GM23248 (cell line): Measurements from ENCODE around the gene SULT2A1. TPM values are rescaled to one million over a fixed set of nuclear protein-coding genes. Genes with fewer than 3 reads are reported as not detected.

Experiments used
- DNase-seq: peaks from one replicate; pipeline ENCODE4 v3.0.0-alpha.2; 2015
- H2AFZ ChIP-seq: fragments of 200-600 bp; sonication (generic); 2 replicates; pipeline ENCODE4 v1.6.1; 2016; ENCODE audit warnings: antibody characterized with exemption
- H3F3A ChIP-seq: fragments of 200-600 bp; sonication (generic); 2 replicates; pipeline ENCODE4 v1.6.1; 2016; ENCODE audit warnings: mild to moderate bottlenecking, antibody characterized with exemption, mixed run types; ENCODE audit not compliant: insufficient read depth
- H3K27ac ChIP-seq: fragments of 200-600 bp; sonication (generic); 2 replicates; pipeline ENCODE4 v1.5.1; 2016; ENCODE audit warnings: mild to moderate bottlenecking
- H3K27me3 ChIP-seq: fragments of 200-600 bp; sonication (generic); replicated peaks from 2 replicates; pipeline ENCODE4 v1.6.1; 2016; ENCODE audit warnings: mild to moderate bottlenecking; ENCODE audit not compliant: insufficient read depth
- H3K36me3 ChIP-seq: fragments of 200-600 bp; sonication (generic); 2 replicates; pipeline ENCODE4 v1.6.1; 2016; ENCODE audit warnings: low read depth, mild to moderate bottlenecking
- H3K4me1 ChIP-seq: fragments of 200-600 bp; sonication (generic); 2 replicates; pipeline ENCODE4 v1.6.1; 2016; ENCODE audit warnings: mild to moderate bottlenecking; ENCODE audit not compliant: insufficient read depth
- H3K4me2 ChIP-seq: fragments of 200-600 bp; sonication (generic); one replicate; pipeline ENCODE4 v1.6.1; 2016; ENCODE audit warnings: mild to moderate bottlenecking; ENCODE audit not compliant: unreplicated experiment
- H3K4me3 ChIP-seq: fragments of 200-600 bp; sonication (generic); 2 replicates; pipeline ENCODE4 v1.5.1; 2016; ENCODE audit warnings: mild to moderate bottlenecking
- H3K79me2 ChIP-seq: fragments of 200-600 bp; sonication (generic); 2 replicates; pipeline ENCODE4 v1.6.1; 2016; ENCODE audit warnings: mild to moderate bottlenecking; ENCODE audit not compliant: insufficient read depth
- H3K9ac ChIP-seq: fragments of 200-600 bp; sonication (generic); 2 replicates; pipeline ENCODE4 v1.6.1; 2016; ENCODE audit warnings: mild to moderate bottlenecking
- H3K9me2 ChIP-seq: fragments of 200-600 bp; sonication (generic); 2 replicates; pipeline ENCODE4 v1.6.1; 2016; ENCODE audit warnings: mixed run types, mild to moderate bottlenecking, moderate library complexity; ENCODE audit not compliant: insufficient read depth
- H3K9me3 ChIP-seq: fragments of 200-600 bp; sonication (generic); one replicate; pipeline ENCODE4 v1.6.1; 2017; ENCODE audit warnings: low read depth
- H4K20me1 ChIP-seq: fragments of 200-600 bp; sonication (generic); 2 replicates; pipeline ENCODE4 v1.6.0; 2016; ENCODE audit not compliant: insufficient read depth
- EZH2 ChIP-seq: fragments of 200-600 bp; sonication (generic); IDR thresholded peaks from 2 replicates; pipeline ENCODE4 v1.6.1; 2018; ENCODE audit warnings: antibody characterized with exemption, mild to moderate bottlenecking; ENCODE audit not compliant: insufficient read depth, poor library complexity, severe bottlenecking
- EZH2phosphoT487 ChIP-seq: fragments of 200-600 bp; sonication (generic); IDR thresholded peaks from 2 replicates; pipeline ENCODE4 v1.6.1; 2018; ENCODE audit warnings: antibody characterized with exemption, moderate library complexity, mild to moderate bottlenecking, low read depth; ENCODE audit not compliant: insufficient read depth
- WGBS, 2 experiments: methylation state at CpG; one replicate each; pipeline ENCODE4 v1.1.6; 2015 to 2017; ENCODE audit warnings: low lambda C conversion rate in 2 of 2, low coverage in 1 of 2; ENCODE audit errors: missing lambda C conversion rate in 2 of 2; 5-methylcytosine and 5-hydroxymethylcytosine counted together
- in situ Hi-C: fragments of 300-500 bp; cut with MboI; formaldehyde crosslinking; loops from 2 replicates; pipeline ENCODE4 v1.15.0; 2020
- polyA plus RNA-seq: library from polyadenylated mRNA; unstranded; fragments of >200 nt; fragmentation: Nextera tagmentation; extraction: Ambion mirVana; gene quantifications from 2 replicates; pipeline ENCODE4 v1.2.1, GENCODE V29; 2016
- total RNA-seq: library from RNA; depleted of rRNA; stranded (reverse); fragments of >200 nt; shearing (Covaris generic); gene quantifications from 2 replicates; pipeline ENCODE4 v1.2.3, GENCODE V29; 2014

The SULT2A1 gene
- total and polyA plus RNA-seq, 2 experiments from 2014 or later = not detected

- no peaks in the 10 kb centered on the region for H3K9me2 ChIP-seq
- no peak overlapping the region for H3K4me2 ChIP-seq
- WGBS, 2 experiments = 45 to 46% methylated on average over 4 of the region's 4 CpGs
- DNase-seq = no peak
- no peaks in the 10 kb centered on the region for H3K36me3 ChIP-seq
- peaks cover 52% of the 10 kb centered on the region for H3K27me3 ChIP-seq
- TF ChIP-seq EZH2 = no peak
- TF ChIP-seq EZH2phosphoT487 = no peak
- no peaks in the 10 kb centered on the region for H3K4me1 ChIP-seq
- H2AFZ ChIP-seq = no peak overlapping the region
- in situ Hi-C loops = no loop called here
- H3F3A ChIP-seq = no peaks in the 10 kb centered on the region
- H3K27ac ChIP-seq = no peak overlapping the region
- no peak overlapping the region for H3K4me3 ChIP-seq
- no peak overlapping the region for H3K9ac ChIP-seq
- H3K9me3 ChIP-seq = no peaks in the 10 kb centered on the region
- no peaks in the 10 kb centered on the region for H3K79me2 ChIP-seq
- no peaks in the 10 kb centered on the region for H4K20me1 ChIP-seq
Measured at GRCh38 chr19:47854459-47854858, 31.7 kb downstream of the SULT2A1 start.

- in situ Hi-C loops = no loop called here
- Histone ChIP-seq H3K4me1 (no peaks in the 10 kb centered on the region), H3K9ac (no peak overlapping the region), H3K9me2 (no peaks in the 10 kb centered on the region), H3K4me2 (no peak overlapping the region), H3F3A (no peaks in the 10 kb centered on the region), H3K27ac (no peak overlapping the region), H3K4me3 (no peak overlapping the region), H3K36me3 (no peaks in the 10 kb centered on the region), H3K27me3 (peaks cover 66% of the 10 kb centered on the region), H2AFZ (no peak overlapping the region), H3K9me3 (no peaks in the 10 kb centered on the region), H4K20me1 (no peaks in the 10 kb centered on the region), H3K79me2 (no peaks in the 10 kb centered on the region)
- 40 to 42% methylated on average over 5 of the region's 5 CpGs for WGBS, 2 experiments
- DNase-seq = no peak
- TF ChIP-seq EZH2 (no peak), EZH2phosphoT487 (no peak)
Measured at GRCh38 chr19:47853003-47853402, 33.1 kb downstream of the SULT2A1 start.

- peak; percentile 39 for DNase-seq
- Histone ChIP-seq H3K79me2 (no peaks in the 10 kb centered on the region), H3F3A (no peaks in the 10 kb centered on the region), H3K9me2 (no peaks in the 10 kb centered on the region), H4K20me1 (no peaks in the 10 kb centered on the region), H3K36me3 (no peaks in the 10 kb centered on the region), H3K4me3 (no peak overlapping the region), H3K4me1 (no peaks in the 10 kb centered on the region), H3K27ac (no peak overlapping the region), H3K9ac (no peak overlapping the region), H3K27me3 (peaks cover 48% of the 10 kb centered on the region), H3K4me2 (no peak overlapping the region), H3K9me3 (no peaks in the 10 kb centered on the region), H2AFZ (0 out of 2 replicates have a peak overlapping the region, but pooled peaks have one; percentile 33)
- TF ChIP-seq EZH2phosphoT487 (no peak), EZH2 (peak; percentile 40)
- in situ Hi-C loops = no loop called here
- 1 to 2% methylated on average over 22 of the region's 22 CpGs for WGBS, 2 experiments
Measured at GRCh38 chr19:47848823-47849473, 37.2 kb downstream of the SULT2A1 start.

- DNase-seq = no peak
- peaks cover 48% of the 10 kb centered on the region for H3K27me3 ChIP-seq
- no peaks in the 10 kb centered on the region for H4K20me1 ChIP-seq
- H3K79me2 ChIP-seq = no peaks in the 10 kb centered on the region
- no peak overlapping the region for H3K27ac ChIP-seq
- in situ Hi-C loops = no loop called here
- H3K9me3 ChIP-seq = no peaks in the 10 kb centered on the region
- H3K4me2 ChIP-seq = no peak overlapping the region
- H3F3A ChIP-seq = no peaks in the 10 kb centered on the region
- WGBS, 2 experiments = 42 to 46% methylated on average over 9 to 10 of the region's 10 CpGs
- TF ChIP-seq EZH2phosphoT487 = no peak
- TF ChIP-seq EZH2 = no peak
- H3K9ac ChIP-seq = no peak overlapping the region
- H3K4me1 ChIP-seq = no peaks in the 10 kb centered on the region
- H3K9me2 ChIP-seq = no peaks in the 10 kb centered on the region
- H3K36me3 ChIP-seq = no peaks in the 10 kb centered on the region
- H3K4me3 ChIP-seq = no peak overlapping the region
- H2AFZ ChIP-seq = no peak overlapping the region
Measured at GRCh38 chr19:47848425-47848822, 37.7 kb downstream of the SULT2A1 start.

- H3K4me2 ChIP-seq = no peak overlapping the region
- no peaks in the 10 kb centered on the region for H3F3A ChIP-seq
- H3K27ac ChIP-seq = no peak overlapping the region
- 26 to 41% methylated on average over 5 of the region's 5 CpGs for WGBS, 2 experiments
- no peaks in the 10 kb centered on the region for H3K36me3 ChIP-seq
- H3K9me3 ChIP-seq = no peaks in the 10 kb centered on the region
- H4K20me1 ChIP-seq = no peaks in the 10 kb centered on the region
- no peaks in the 10 kb centered on the region for H3K79me2 ChIP-seq
- TF ChIP-seq EZH2phosphoT487 = no peak
- TF ChIP-seq EZH2 = no peak
- no peak for DNase-seq
- H3K27me3 ChIP-seq = peaks cover 10% of the 10 kb centered on the region
- H2AFZ ChIP-seq = no peak overlapping the region
- in situ Hi-C loops = no loop called here
- H3K9me2 ChIP-seq = no peaks in the 10 kb centered on the region
- no peak overlapping the region for H3K4me3 ChIP-seq
- H3K9ac ChIP-seq = no peak overlapping the region
- no peaks in the 10 kb centered on the region for H3K4me1 ChIP-seq
Measured at GRCh38 chr19:47842941-47843340, 43.2 kb downstream of the SULT2A1 start.
